HL-60 (cell line): Measurements from ENCODE around the gene KISS1R.
A peak's percentile ranks its signal among the peaks of the same experiment; 100 is the strongest.
"Not testable (repeated sequence)": the region's sequence is repeated elsewhere in the genome, so short reads cannot be mapped to it uniquely, and the experiment has no call there.

ENCODE experiments used
- DNase-seq, 2 experiments: peaks; one replicate each; pipeline ENCODE4 v3.0.0-alpha.2; 2010 to 2020; ENCODE audit warnings: low read depth in 1 of 2, low spot score in 1 of 2
- H3K27ac ChIP-seq: fragments of 250-450 bp; sonication (Bioruptor Pico); replicated peaks from 2 replicates; pipeline ENCODE4 v1.5.1; 2020; ENCODE audit warnings: mild to moderate bottlenecking, moderate library complexity
- H3K27me3 ChIP-seq: fragments of 250-450 bp; sonication (Bioruptor Pico); 2 replicates; pipeline ENCODE4 v1.5.1; 2021; ENCODE audit warnings: mild to moderate bottlenecking, moderate library complexity; ENCODE audit not compliant: insufficient read depth, poor library complexity, severe bottlenecking
- H3K4me3 ChIP-seq: replicated peaks from 2 replicates; pipeline ENCODE4 v1.5.1; 2011; ENCODE audit warnings: mild to moderate bottlenecking, control low read depth, low read length; ENCODE audit not compliant: insufficient read depth
- GABPA ChIP-seq: IDR thresholded peaks from 2 replicates; pipeline ENCODE4 v1.6.1; 2012; ENCODE audit warnings: low read depth
- POLR2AphosphoS5 ChIP-seq: IDR thresholded peaks from 2 replicates; pipeline ENCODE4 v1.6.1; 2012; ENCODE audit warnings: low read depth
- SPI1 ChIP-seq: IDR thresholded peaks from 2 replicates; pipeline ENCODE4 v1.6.1; 2012; ENCODE audit warnings: low read depth, mild to moderate bottlenecking, borderline replicate concordance
- TF ChIP-seq, protein P1 (sequence below): IDR thresholded peaks from 2 replicates; pipeline ENCODE4 v1.6.1; 2012; ENCODE audit warnings: low read depth; ENCODE audit not compliant: insufficient replicate concordance
- TF ChIP-seq, protein P2 (sequence below): IDR thresholded peaks from one replicate; pipeline ENCODE4 v1.5.1; 2011; ENCODE audit warnings: low read length, control low read depth, inconsistent platforms; ENCODE audit not compliant: insufficient read depth

The KISS1R gene

DNA sequence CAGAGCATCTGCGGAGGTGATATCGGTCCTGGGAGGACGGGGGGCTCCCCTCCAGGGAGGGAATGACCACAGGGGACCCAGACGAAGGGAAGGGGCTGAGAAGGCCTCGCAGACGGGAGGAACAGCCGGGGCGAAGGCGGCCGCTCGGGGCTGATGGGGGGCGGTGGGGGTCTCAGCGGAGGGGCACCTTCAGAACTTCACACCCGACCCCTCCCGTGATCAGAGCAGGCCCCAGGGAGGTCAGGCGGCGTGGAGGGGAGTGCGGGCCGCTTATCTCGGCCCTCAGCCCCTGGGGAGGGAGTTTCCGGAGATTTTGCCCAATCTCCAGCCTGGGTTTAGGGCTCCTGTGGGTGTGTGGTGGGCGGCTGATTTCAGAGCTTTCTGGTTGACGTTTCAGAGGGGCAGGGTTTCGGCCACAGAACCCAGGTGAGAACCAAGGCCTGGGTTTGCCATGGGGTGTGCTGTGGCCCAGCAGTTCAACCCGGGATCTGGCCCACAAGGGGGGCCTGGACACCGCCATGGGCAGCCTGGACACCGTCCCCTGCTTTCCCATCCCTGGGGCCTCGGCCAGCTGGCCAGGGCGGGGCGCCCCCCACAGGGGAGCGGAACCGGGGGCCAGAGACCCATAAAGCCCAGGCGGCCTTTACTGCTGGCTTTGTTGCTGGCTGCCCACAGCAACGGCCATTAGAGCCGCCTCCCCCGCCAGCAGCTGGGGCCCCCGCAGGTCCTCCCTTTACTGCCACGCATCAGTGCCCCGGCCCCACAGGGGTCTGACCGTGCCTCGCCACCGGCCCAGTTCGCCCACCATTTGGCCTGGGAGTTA is 37.8 kb downstream of the KISS1R start:
- TF ChIP-seq, protein P1, sequence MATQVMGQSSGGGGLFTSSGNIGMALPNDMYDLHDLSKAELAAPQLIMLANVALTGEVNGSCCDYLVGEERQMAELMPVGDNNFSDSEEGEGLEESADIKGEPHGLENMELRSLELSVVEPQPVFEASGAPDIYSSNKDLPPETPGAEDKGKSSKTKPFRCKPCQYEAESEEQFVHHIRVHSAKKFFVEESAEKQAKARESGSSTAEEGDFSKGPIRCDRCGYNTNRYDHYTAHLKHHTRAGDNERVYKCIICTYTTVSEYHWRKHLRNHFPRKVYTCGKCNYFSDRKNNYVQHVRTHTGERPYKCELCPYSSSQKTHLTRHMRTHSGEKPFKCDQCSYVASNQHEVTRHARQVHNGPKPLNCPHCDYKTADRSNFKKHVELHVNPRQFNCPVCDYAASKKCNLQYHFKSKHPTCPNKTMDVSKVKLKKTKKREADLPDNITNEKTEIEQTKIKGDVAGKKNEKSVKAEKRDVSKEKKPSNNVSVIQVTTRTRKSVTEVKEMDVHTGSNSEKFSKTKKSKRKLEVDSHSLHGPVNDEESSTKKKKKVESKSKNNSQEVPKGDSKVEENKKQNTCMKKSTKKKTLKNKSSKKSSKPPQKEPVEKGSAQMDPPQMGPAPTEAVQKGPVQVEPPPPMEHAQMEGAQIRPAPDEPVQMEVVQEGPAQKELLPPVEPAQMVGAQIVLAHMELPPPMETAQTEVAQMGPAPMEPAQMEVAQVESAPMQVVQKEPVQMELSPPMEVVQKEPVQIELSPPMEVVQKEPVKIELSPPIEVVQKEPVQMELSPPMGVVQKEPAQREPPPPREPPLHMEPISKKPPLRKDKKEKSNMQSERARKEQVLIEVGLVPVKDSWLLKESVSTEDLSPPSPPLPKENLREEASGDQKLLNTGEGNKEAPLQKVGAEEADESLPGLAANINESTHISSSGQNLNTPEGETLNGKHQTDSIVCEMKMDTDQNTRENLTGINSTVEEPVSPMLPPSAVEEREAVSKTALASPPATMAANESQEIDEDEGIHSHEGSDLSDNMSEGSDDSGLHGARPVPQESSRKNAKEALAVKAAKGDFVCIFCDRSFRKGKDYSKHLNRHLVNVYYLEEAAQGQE, result no peak
- no peak for DNase-seq
- Histone ChIP-seq H3K27me3 (no peaks in the 10 kb centered on the region), H3K4me3 (no peak overlapping the region), H3K27ac (peak overlapping the region; percentile 89; the same call in 1 of the 2 replicates)

DNA sequence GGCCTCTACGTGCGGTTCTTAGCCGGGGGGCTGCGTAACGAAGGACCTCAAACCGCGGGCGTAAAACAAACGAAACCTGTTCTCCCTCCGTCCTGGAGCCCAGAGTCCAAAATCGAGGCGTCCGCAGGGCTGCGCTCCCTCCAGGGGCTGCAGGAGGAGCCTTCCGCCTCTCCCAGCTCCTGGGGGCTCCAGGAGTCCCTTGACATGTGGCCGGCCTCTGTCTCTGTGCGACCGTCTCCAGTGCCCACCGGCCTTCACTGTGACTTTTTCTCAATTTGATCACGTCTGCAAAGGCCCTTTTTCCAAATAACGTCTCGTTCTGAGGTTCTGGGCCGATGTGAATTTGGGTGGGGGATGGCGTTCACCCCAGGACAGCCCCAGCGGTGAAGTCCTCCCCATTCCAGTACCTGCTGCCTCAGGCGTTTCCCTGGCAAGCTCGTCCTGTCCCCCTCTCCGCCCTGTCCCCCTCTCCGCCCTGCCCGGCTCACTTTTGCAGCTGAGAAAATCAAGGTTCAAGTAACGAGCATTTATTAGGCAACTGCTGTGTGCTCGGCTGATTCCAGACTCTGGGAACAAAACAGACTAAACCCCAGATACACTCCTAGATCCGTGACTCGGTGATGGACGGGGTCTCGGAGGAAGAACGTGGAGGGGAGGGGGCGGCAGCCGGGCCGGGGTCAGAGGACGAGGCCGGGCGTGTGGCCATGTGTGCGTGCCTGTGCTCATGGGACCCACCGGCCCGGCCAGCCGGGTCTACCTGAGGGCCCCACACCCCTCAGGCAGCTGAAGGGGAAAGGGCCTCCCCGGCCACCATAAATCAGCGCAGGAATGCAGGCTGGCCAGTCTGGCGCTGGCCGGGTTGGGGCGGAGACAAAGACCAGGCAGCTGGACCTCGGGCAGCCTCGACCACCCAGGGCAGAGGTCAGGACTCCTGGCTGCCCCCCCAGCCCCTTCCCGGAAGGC is 39.0 kb downstream of the KISS1R start:
- DNase-seq, result no peak
- no peak overlapping the region for H3K4me3 ChIP-seq

DNA sequence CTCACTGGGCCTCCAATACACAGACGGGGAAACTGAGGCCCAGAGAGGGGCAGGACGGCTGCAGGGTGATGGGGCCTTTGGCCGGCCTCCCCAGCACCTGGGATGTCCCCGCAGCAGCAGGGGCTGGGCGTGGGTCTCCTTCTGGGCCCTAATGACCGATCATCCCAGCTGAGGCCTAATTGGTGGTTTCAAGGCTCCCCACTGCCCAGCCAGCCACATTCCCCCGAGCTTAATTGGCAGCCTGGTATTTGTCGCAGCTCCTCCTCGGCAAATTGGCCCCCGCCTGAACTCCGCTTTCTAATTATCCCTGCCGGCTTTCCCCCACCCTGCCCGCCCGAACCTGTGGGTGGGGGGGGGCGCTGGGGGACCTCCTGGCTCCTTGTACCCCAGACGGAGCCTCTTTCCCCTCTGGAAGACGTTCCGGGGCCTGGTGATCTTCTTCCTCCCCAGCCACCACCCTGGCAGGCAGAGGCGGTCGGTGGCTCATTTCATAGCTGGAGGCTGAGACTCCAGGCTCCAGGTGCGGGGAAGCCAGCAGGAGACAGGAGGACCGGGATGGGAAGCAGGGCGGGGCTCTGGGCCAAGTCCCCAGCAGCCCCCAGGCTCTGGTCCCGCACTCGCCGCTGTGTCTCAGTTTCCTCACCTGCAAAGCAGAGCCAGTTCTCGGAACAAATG is 39.8 kb downstream of the KISS1R start:
- H3K4me3 ChIP-seq, result no peak overlapping the region
- H3K27me3 ChIP-seq, result no peaks in the 10 kb centered on the region
- H3K27ac ChIP-seq, result no peak overlapping the region
- no peak for DNase-seq
- TF ChIP-seq POLR2AphosphoS5 (no peak), SPI1 (no peak)
- TF ChIP-seq, protein P2, sequence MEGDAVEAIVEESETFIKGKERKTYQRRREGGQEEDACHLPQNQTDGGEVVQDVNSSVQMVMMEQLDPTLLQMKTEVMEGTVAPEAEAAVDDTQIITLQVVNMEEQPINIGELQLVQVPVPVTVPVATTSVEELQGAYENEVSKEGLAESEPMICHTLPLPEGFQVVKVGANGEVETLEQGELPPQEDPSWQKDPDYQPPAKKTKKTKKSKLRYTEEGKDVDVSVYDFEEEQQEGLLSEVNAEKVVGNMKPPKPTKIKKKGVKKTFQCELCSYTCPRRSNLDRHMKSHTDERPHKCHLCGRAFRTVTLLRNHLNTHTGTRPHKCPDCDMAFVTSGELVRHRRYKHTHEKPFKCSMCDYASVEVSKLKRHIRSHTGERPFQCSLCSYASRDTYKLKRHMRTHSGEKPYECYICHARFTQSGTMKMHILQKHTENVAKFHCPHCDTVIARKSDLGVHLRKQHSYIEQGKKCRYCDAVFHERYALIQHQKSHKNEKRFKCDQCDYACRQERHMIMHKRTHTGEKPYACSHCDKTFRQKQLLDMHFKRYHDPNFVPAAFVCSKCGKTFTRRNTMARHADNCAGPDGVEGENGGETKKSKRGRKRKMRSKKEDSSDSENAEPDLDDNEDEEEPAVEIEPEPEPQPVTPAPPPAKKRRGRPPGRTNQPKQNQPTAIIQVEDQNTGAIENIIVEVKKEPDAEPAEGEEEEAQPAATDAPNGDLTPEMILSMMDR, result no peak

More for the DNA sequence above, 39.0 kb downstream of the KISS1R start:
- TF ChIP-seq POLR2AphosphoS5, result no peak
- TF ChIP-seq SPI1, result no peak
- TF ChIP-seq, protein P2, result no peak
- TF ChIP-seq GABPA, result no peak
- TF ChIP-seq, protein P1, result no peak
- Histone ChIP-seq H3K27me3 (no peaks in the 10 kb centered on the region), H3K27ac (no peak overlapping the region)

DNA sequence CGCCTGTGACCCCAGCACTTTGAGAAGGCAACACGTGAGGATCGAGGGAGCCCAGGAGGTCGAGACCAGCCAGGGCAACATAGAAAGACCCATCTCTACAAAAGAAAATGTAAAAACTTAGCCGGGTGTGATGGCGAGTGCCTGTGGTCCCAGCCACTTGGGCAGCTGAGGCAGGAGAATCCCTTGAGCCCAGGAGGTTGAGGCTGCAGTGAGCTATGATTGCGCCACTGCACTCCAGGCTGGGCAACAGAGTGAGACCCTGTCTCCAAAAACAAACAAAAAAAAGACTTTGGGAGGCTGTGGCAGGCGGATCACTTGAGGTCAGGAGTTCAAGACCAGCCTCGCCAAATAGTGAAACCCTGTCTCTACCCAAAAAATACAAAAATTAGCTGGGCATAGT is 40.4 kb downstream of the KISS1R start:
- H3K27me3 ChIP-seq, H3K4me3 ChIP-seq, H3K27ac ChIP-seq: not testable (repeated sequence)

More for the DNA sequence above, 40.4 kb downstream of the KISS1R start:
- DNase-seq, result not testable (repeated sequence)
